Kidney (tissue), 14 donors: ENCODE data around the gene DNAH6. TPM values are rescaled to one million over a fixed set of nuclear protein-coding genes. Genes with fewer than 3 reads are reported as not detected.
A peak's percentile ranks its signal among the peaks of the same experiment; 100 is the strongest.

Source experiments
- DNase-seq, 5 donors: peaks; one replicate each; pipeline ENCODE4 v3.0.0-alpha.2; 2013 to 2020
- FAIRE-seq: peaks from 2 replicates; lab custom pipeline; 2012; peaks lifted over from hg19 to GRCh38; lab: Jason Lieb, UNC
- H3K27ac ChIP-seq, 2 donors: one replicate each; pipeline ENCODE4 v1.7.0; 2013; ENCODE audit warnings: low read depth in 2 of 2, low read length in 2 of 2, inconsistent platforms in 1 of 2
- H3K27me3 ChIP-seq: one replicate; pipeline ENCODE4 v1.7.1; 2013; ENCODE audit warnings: low read length, inconsistent platforms; ENCODE audit not compliant: control insufficient read depth, insufficient read depth
- H3K36me3 ChIP-seq, 3 donors: one replicate each; pipeline versions ENCODE4 v1.7.0 to v1.7.1; 2013; ENCODE audit warnings: low read length in 3 of 3, control low read depth in 1 of 3, inconsistent platforms in 1 of 3; ENCODE audit not compliant: insufficient read depth in 3 of 3, control insufficient read depth in 2 of 3
- H3K4me1 ChIP-seq, 3 donors: one replicate each; pipeline versions ENCODE4 v1.7.0 to v1.7.1; 2013; ENCODE audit warnings: low read length in 3 of 3, inconsistent platforms in 1 of 3, low read depth in 1 of 3; ENCODE audit not compliant: control insufficient read depth in 2 of 3, insufficient read depth in 2 of 3
- H3K4me3 ChIP-seq, 3 donors: one replicate each; pipeline versions ENCODE4 v1.7.0 to v1.8.1; 2013; ENCODE audit warnings: low read length in 3 of 3, control low read depth in 1 of 3, inconsistent platforms in 1 of 3
- H3K9ac ChIP-seq, 3 donors: one replicate each; pipeline versions ENCODE4 v1.7.0 to v1.7.1; 2013; ENCODE audit warnings: low read length in 3 of 3, control low read depth in 1 of 3, inconsistent platforms in 1 of 3
- H3K9me3 ChIP-seq, 3 donors: one replicate each; pipeline versions ENCODE4 v1.7.0 to v1.7.1; 2013; ENCODE audit warnings: low read length in 3 of 3, control low read depth in 1 of 3, inconsistent platforms in 1 of 3; ENCODE audit not compliant: control insufficient read depth in 2 of 3, insufficient read depth in 1 of 3
- CTCF ChIP-seq: IDR thresholded peaks from 3 replicates; pipeline ENCODE4 v1.5.1; 2012; ENCODE audit warnings: mild to moderate bottlenecking, moderate library complexity, borderline replicate concordance; ENCODE audit not compliant: insufficient read depth; ENCODE audit errors: extremely low read depth
- intact Hi-C: fragments of 100-400 bp; cut with DNase I; formaldehyde crosslinking; loops from one replicate; pipeline ENCODE4 v1.11.1; 2022
- polyA plus RNA-seq: library from polyadenylated mRNA; stranded (reverse); fragments of 350-450 nt; fragmentation: Illumina TruSeq; extraction: RNeasy Lipid Tissue Mini Kit (QIAGEN cat#74804); gene quantifications from one replicate; pipeline ENCODE4 v1.2.3, GENCODE V29; 2014; ENCODE audit warnings: low read depth, low replicate concordance; ENCODE audit not compliant: insufficient read depth
- total RNA-seq: library from RNA; stranded (reverse); fragmentation: NEBNext Ultra II Directional; extraction: Animal tissue kit (Norgen Biotek cat#: 25700); gene quantifications from one replicate; pipeline ENCODE4 v1.2.1, GENCODE V29; 2021
- donor health status: control.
- donor health status: control.
- donor health status: control.
- donor health status: control.
- donor health status: control.
- donor health status: DM: yes; HTN: yes; CAD: no.
- donor health status: Normal renal cell carcinoma (clear cell type).

DNAH6 gene
- total and polyA plus RNA-seq, 2 donors from 2014 or later: 0.34 to 4.6 TPM

- Histone ChIP-seq H3K36me3 (no peaks in the 10 kb centered on the region), H3K9me3 (no peaks in the 10 kb centered on the region), H3K27ac (no peak overlapping the region), H3K9ac (no peak overlapping the region), H3K4me1 (no peaks in the 10 kb centered on the region), H3K4me3 (no peak overlapping the region), H3K27me3 (no peaks in the 10 kb centered on the region)
- no peak for DNase-seq
- TF ChIP-seq CTCF: no peak
- intact Hi-C loops: no loop called here
- no peak for FAIRE-seq
Observed at GRCh38 chr2:84639751-84640150, 123.5 kb downstream of the DNAH6 start.

DNA sequence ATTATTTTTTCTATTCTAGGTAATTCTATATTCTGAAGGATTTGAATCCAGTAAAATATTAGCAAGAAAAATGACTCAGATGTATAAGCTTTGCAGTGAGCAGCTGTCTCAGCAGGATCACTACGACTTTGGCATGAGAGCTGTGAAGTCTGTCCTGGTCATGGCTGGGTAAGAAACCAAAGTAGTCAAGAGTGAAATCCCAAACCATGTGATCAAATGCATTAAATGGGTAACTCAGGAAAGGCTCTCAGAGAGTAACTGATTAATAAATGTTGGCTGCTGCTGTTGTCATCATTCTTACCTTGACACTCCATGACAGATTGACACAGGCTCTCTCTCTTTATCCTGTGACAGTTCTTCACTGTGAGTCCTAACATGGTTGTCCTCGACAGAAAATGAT is 124.1 kb downstream of the DNAH6 start:
- H3K27me3 ChIP-seq: no peaks in the 10 kb centered on the region
- no peak overlapping the region for H3K9ac ChIP-seq
- intact Hi-C loops: no loop called here
- no peak overlapping the region for H3K4me3 ChIP-seq
- no peaks in the 10 kb centered on the region for H3K36me3 ChIP-seq
- peak; percentile 87 for FAIRE-seq
- H3K9me3 ChIP-seq: no peaks in the 10 kb centered on the region
- no peak overlapping the region for H3K27ac ChIP-seq
- H3K4me1 ChIP-seq: no peaks in the 10 kb centered on the region
- peak in 3 of 5 donors; percentile 10 to 69 (median 56) for DNase-seq
- no peak for TF ChIP-seq CTCF

GRCh38 chr2:84641021-84641420 is 124.7 kb downstream of the DNAH6 start:
- intact Hi-C loops: no loop called here
- TF ChIP-seq CTCF: no peak
- FAIRE-seq: no peak

GRCh38 chr2:84643991-84644390 is 127.7 kb downstream of the DNAH6 start:
- H3K27me3 ChIP-seq: no peaks in the 10 kb centered on the region
- H3K27ac ChIP-seq: no peak overlapping the region
- FAIRE-seq (no peak), DNase-seq (no peak)
- no peak overlapping the region for H3K9ac ChIP-seq
- TF ChIP-seq CTCF: no peak
- no peak overlapping the region for H3K4me3 ChIP-seq
- no peaks in the 10 kb centered on the region for H3K9me3 ChIP-seq
- intact Hi-C loops: no loop called here
- no peaks in the 10 kb centered on the region for H3K36me3 ChIP-seq
- peaks cover 0 to 7% (median 0%) of the 10 kb centered on the region in 3 donors for H3K4me1 ChIP-seq

More at GRCh38 chr2:84641021-84641420, 124.7 kb downstream of the DNAH6 start:
- no peaks in the 10 kb centered on the region for H3K9me3 ChIP-seq
- H3K36me3 ChIP-seq: no peaks in the 10 kb centered on the region
- H3K27ac ChIP-seq: no peak overlapping the region
- H3K4me1 ChIP-seq: peaks cover 0 to 2% (median 0%) of the 10 kb centered on the region in 3 donors
- H3K4me3 ChIP-seq: no peak overlapping the region
- no peaks in the 10 kb centered on the region for H3K27me3 ChIP-seq
- no peak overlapping the region for H3K9ac ChIP-seq
- no peak for DNase-seq
